Adrenal gland (tissue), 12 donors: Measurements from ENCODE around the gene PPP2R5A. TPM values are rescaled to one million over a fixed set of nuclear protein-coding genes. Genes with fewer than 3 reads are reported as not detected.
"Not testable (repeated sequence)": the region's sequence is repeated elsewhere in the genome, so short reads cannot be mapped to it uniquely, and the experiment has no call there.

ENCODE experiments used
- DNase-seq, 7 donors: peaks; one replicate each; pipeline ENCODE4 v3.0.0-alpha.2; 2019 to 2020
- H3K27ac ChIP-seq, 5 donors: fragments of 200-600 bp; sonication (generic) in 4 of 5; 1 replicate in 3 of 5; 2 replicates in 2 of 5; pipeline versions ENCODE4 v1.5.1 to v1.8.0; 2016 to 2020; ENCODE audit warnings: mild to moderate bottlenecking in 1 of 5
- H3K27me3 ChIP-seq: fragments of 200-600 bp; 2 replicates; pipeline ENCODE4 v1.8.0; 2021
- H3K36me3 ChIP-seq, 2 donors: fragments of 200-600 bp; replicated peaks in 1 of 2; 1 replicate in 1 of 2; 2 replicates in 1 of 2; pipeline versions ENCODE4 v1.5.1 to v1.8.0; 2018 to 2022
- H3K4me1 ChIP-seq, 2 donors: fragments of 200-600 bp; replicated peaks in 1 of 2; 1 replicate in 1 of 2; 2 replicates in 1 of 2; pipeline versions ENCODE4 v1.5.1 to v1.8.0; 2018 to 2021
- H3K4me3 ChIP-seq, 4 donors: fragments of 200-600 bp; sonication (generic) in 3 of 4; one replicate each; pipeline ENCODE4 v1.5.1; 2016 to 2018
- H3K9me3 ChIP-seq, 3 donors: fragments of 200-600 bp; sonication (generic) in 1 of 3; replicated peaks in 1 of 3; 1 replicate in 2 of 3; 2 replicates in 1 of 3; pipeline versions ENCODE4 v1.5.1 to v1.8.0; 2016 to 2021
- CTCF ChIP-seq, 6 experiments: fragments of 450-650 bp in 4 of 6; fragments of 200-600 bp in 2 of 6; sonication (generic) in 1 of 6; IDR thresholded peaks; 1 replicate in 5 of 6; 2 replicates in 1 of 6; pipeline versions ENCODE4 v1.5.1 to v1.8.0; 2016 to 2021; ENCODE audit warnings: antibody characterized with exemption in 6 of 6, mild to moderate bottlenecking in 2 of 6, moderate library complexity in 1 of 6
- POLR2A ChIP-seq, 2 donors: fragments of 450-650 bp; IDR thresholded peaks; one replicate each; pipeline ENCODE4 v1.6.1; 2017; ENCODE audit warnings: antibody characterized with exemption in 2 of 2, mild to moderate bottlenecking in 2 of 2, moderate library complexity in 1 of 2
- WGBS, 4 donors: extraction: QIAGEN DNeasy Blood & Tissue Kit in 2 of 4; methylation state at CpG; one replicate each; pipeline versions ENCODE4 v1.1.5 to v1.1.7; 2013 to 2017; 5-methylcytosine and 5-hydroxymethylcytosine counted together
- intact Hi-C, 2 donors: fragments of 100-400 bp; cut with DNase I; formaldehyde crosslinking; loops; one replicate each; pipeline versions ENCODE4 v1.14.1 to v1.15.0; 2022 to 2023
- polyA plus RNA-seq, 3 donors: library from polyadenylated mRNA; stranded (reverse); fragments of 200-250 nt in 2 of 3; fragments of 350-450 nt in 1 of 3; fragmentation: Illumina TruSeq in 1 of 3; extraction: RNeasy Lipid Tissue Mini Kit (QIAGEN cat#74804) in 1 of 3; gene quantifications; one replicate each; pipeline ENCODE4 v1.2.3, GENCODE V29; 2013 to 2014
- total RNA-seq, 9 donors: library from RNA; depleted of rRNA in 4 of 9; stranded (reverse); fragments of >200 nt in 4 of 9; fragments of 120-200 nt in 1 of 9; fragmentation: NEBNext Ultra II Directional in 1 of 9; extraction: Animal tissue kit (Norgen Biotek cat#: 25700) in 1 of 9; gene quantifications; one replicate each; pipeline versions ENCODE4 v1.1.0 to v1.2.4, GENCODE V29; 2013 to 2023
- donor health status: healthy with polysubstance abuse.
- donor health status: Bipolar disorder and iron deficiency.
- donor health status: DM: yes; HTN: yes; CAD: no.
- donor health status: DM: no; HTN: no; CAD: no.
- donor health status: DM: no; HTN: no; CAD: no.
- donor health status: DM: yes; HTN: yes; CAD: no.

PPP2R5A gene
- total and polyA plus RNA-seq, 12 donors: 11.8 to 27.5 (median 21.1) TPM

GRCh38 chr1:212381397-212382035, 96.3 kb downstream of the PPP2R5A start:
- Histone ChIP-seq H3K27ac (no peak overlapping the region), H3K4me1 (no peaks in the 10 kb centered on the region), H3K9me3 (no peaks in the 10 kb centered on the region), H3K36me3 (no peaks in the 10 kb centered on the region), H3K4me3 (no peak overlapping the region), H3K27me3 (no peaks in the 10 kb centered on the region)
- TF ChIP-seq POLR2A (IDR thresholded peaks at IDR 0.05) (no peak), CTCF (IDR thresholded peaks at IDR 0.05) (no peak)
- DNase-seq: no peak
- WGBS, 4 donors: 64 to 89% (median 71%) methylated on average over 4 of the region's 4 CpGs
- intact Hi-C loops: no loop called here

- no peak for DNase-seq
- no peaks in the 10 kb centered on the region for H3K4me1 ChIP-seq
These were observed 100.8 kb downstream of the PPP2R5A start for GRCh38 chr1:212386029-212386428.

GRCh38 chr1:212388985-212389716, 103.9 kb downstream of the PPP2R5A start:
- WGBS, 4 donors: 86 to 100% (median 91%) methylated on average over 1 of the region's 1 CpG
- no peak overlapping the region for H3K4me3 ChIP-seq
- intact Hi-C loops: no loop called here
- H3K4me1 ChIP-seq: no peaks in the 10 kb centered on the region
- no peaks in the 10 kb centered on the region for H3K27me3 ChIP-seq
- no peaks in the 10 kb centered on the region for H3K9me3 ChIP-seq
- H3K27ac ChIP-seq: no peak overlapping the region
- DNase-seq: no peak
- no peaks in the 10 kb centered on the region for H3K36me3 ChIP-seq
- TF ChIP-seq CTCF (IDR thresholded peaks at IDR 0.05) (no peak), POLR2A (IDR thresholded peaks at IDR 0.05) (no peak)

More at GRCh38 chr1:212386029-212386428, 100.8 kb downstream of the PPP2R5A start:
- intact Hi-C loops: no loop called here
- Histone ChIP-seq H3K27ac (no peak overlapping the region), H3K9me3 (no peaks in the 10 kb centered on the region), H3K4me3 (no peak overlapping the region), H3K36me3 (no peaks in the 10 kb centered on the region), H3K27me3 (no peaks in the 10 kb centered on the region)
- TF ChIP-seq POLR2A (IDR thresholded peaks at IDR 0.05) (no peak), CTCF (IDR thresholded peaks at IDR 0.05) (no peak)
- WGBS, 4 donors: 70 to 100% (median 87%) methylated on average over 1 of the region's 1 CpG

- H3K9me3 ChIP-seq: peaks cover 0 to 15% (median 0%) of the 10 kb centered on the region in 3 donors
- DNase-seq, H3K27ac ChIP-seq, H3K36me3 ChIP-seq, H3K4me3 ChIP-seq, intact Hi-C loops, H3K27me3 ChIP-seq, H3K4me1 ChIP-seq: not testable (repeated sequence)
- 92 to 94% (median 94%) methylated on average over 5 to 6 of the region's 6 CpGs for WGBS, 4 donors
These were observed 110.6 kb downstream of the PPP2R5A start for GRCh38 chr1:212395678-212396437.
